Thyroid gland (tissue), 4 donors: ENCODE measurements around the gene FHOD3. TPM values are rescaled to one million over a fixed set of nuclear protein-coding genes. Genes with fewer than 3 reads are reported as not detected.

ENCODE experiments used
- DNase-seq, 2 donors: peaks; one replicate each; pipeline ENCODE4 v3.0.0-alpha.2; 2019
- H3K27ac ChIP-seq, 3 donors: fragments of 200-600 bp; sonication (generic); 1 replicate in 2 of 3; 2 replicates in 1 of 3; pipeline ENCODE4 v1.5.1; 2016 to 2019; ENCODE audit warnings: mild to moderate bottlenecking in 1 of 3, moderate library complexity in 1 of 3
- H3K27me3 ChIP-seq: fragments of 200-600 bp; sonication (generic); one replicate; pipeline ENCODE4 v1.5.1; 2019
- H3K36me3 ChIP-seq, 2 donors: fragments of 200-600 bp; sonication (generic); one replicate each; pipeline ENCODE4 v1.5.1; 2016 to 2019
- H3K4me1 ChIP-seq, 2 donors: fragments of 200-600 bp; sonication (generic); one replicate each; pipeline ENCODE4 v1.5.1; 2017 to 2019
- H3K4me3 ChIP-seq, 3 donors: fragments of 200-600 bp; sonication (generic); replicated peaks in 1 of 3; 1 replicate in 2 of 3; 2 replicates in 1 of 3; pipeline ENCODE4 v1.5.1; 2016; ENCODE audit warnings: mild to moderate bottlenecking in 1 of 3
- H3K9me3 ChIP-seq: fragments of 200-600 bp; sonication (generic); one replicate; pipeline ENCODE4 v1.5.1; 2017
- POLR2A ChIP-seq, 2 donors: fragments of 450-650 bp; IDR thresholded peaks; one replicate each; pipeline ENCODE4 v1.6.1; 2017; ENCODE audit warnings: antibody characterized with exemption in 2 of 2, mild to moderate bottlenecking in 2 of 2, moderate library complexity in 1 of 2
- WGBS, 2 donors: methylation state at CpG; one replicate each; pipeline ENCODE4 v1.1.5; 2017; 5-methylcytosine and 5-hydroxymethylcytosine counted together
- intact Hi-C: fragments of 100-400 bp; cut with DNase I; formaldehyde crosslinking; loops from one replicate; pipeline ENCODE4 v1.15.1; 2023
- total RNA-seq, 4 donors: library from RNA; depleted of rRNA; stranded (reverse); fragments of >200 nt; gene quantifications; one replicate each; pipeline ENCODE4 v1.2.3, GENCODE V29; 2016
- TF ChIP-seq, protein P1 (sequence below), 6 experiments: fragments of 200-600 bp in 3 of 6; fragments of 450-650 bp in 3 of 6; sonication (generic) in 3 of 6; IDR thresholded peaks; one replicate each; pipeline ENCODE4 v1.5.1; 2016 to 2019; ENCODE audit warnings: antibody characterized with exemption in 6 of 6, mild to moderate bottlenecking in 2 of 6, inconsistent platforms in 1 of 6, moderate library complexity in 1 of 6

Gene FHOD3
- total RNA-seq, 4 donors from 2014 or later, result 1.6 to 6.9 (median 4.8) TPM

GRCh38 chr18:36328385-36328858 is 30.9 kb downstream of the FHOD3 start:
- Histone ChIP-seq H3K4me3 (no peak overlapping the region), H3K27me3 (no peaks in the 10 kb centered on the region), H3K27ac (no peak overlapping the region), H3K36me3 (no peaks in the 10 kb centered on the region), H3K4me1 (no peaks in the 10 kb centered on the region), H3K9me3 (no peaks in the 10 kb centered on the region)
- intact Hi-C loops, result no loop called here
- no peak for DNase-seq
- no peak for TF ChIP-seq POLR2A (IDR thresholded peaks at IDR 0.05)
- TF ChIP-seq, protein P1, sequence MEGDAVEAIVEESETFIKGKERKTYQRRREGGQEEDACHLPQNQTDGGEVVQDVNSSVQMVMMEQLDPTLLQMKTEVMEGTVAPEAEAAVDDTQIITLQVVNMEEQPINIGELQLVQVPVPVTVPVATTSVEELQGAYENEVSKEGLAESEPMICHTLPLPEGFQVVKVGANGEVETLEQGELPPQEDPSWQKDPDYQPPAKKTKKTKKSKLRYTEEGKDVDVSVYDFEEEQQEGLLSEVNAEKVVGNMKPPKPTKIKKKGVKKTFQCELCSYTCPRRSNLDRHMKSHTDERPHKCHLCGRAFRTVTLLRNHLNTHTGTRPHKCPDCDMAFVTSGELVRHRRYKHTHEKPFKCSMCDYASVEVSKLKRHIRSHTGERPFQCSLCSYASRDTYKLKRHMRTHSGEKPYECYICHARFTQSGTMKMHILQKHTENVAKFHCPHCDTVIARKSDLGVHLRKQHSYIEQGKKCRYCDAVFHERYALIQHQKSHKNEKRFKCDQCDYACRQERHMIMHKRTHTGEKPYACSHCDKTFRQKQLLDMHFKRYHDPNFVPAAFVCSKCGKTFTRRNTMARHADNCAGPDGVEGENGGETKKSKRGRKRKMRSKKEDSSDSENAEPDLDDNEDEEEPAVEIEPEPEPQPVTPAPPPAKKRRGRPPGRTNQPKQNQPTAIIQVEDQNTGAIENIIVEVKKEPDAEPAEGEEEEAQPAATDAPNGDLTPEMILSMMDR (IDR thresholded peaks at IDR 0.05), result no peak
- 87 to 94% methylated on average over 3 of the region's 3 CpGs for whole genome bisulfite sequencing, 2 donors

- no peaks in the 10 kb centered on the region for H3K36me3 ChIP-seq
- no peak overlapping the region for H3K27ac ChIP-seq
- H3K27me3 ChIP-seq, result no peaks in the 10 kb centered on the region
- TF ChIP-seq, protein P1 (IDR thresholded peaks at IDR 0.05), result no peak
- TF ChIP-seq POLR2A (IDR thresholded peaks at IDR 0.05), result no peak
- H3K9me3 ChIP-seq, result no peaks in the 10 kb centered on the region
- intact Hi-C loops, result no loop called here
- H3K4me3 ChIP-seq, result no peak overlapping the region
- DNase-seq, result no peak
- H3K4me1 ChIP-seq, result no peaks in the 10 kb centered on the region
- WGBS, 2 donors, result 93 to 95% methylated on average over 6 of the region's 6 CpGs
Observed at GRCh38 chr18:36328916-36329315, 31.4 kb downstream of the FHOD3 start.

DNA sequence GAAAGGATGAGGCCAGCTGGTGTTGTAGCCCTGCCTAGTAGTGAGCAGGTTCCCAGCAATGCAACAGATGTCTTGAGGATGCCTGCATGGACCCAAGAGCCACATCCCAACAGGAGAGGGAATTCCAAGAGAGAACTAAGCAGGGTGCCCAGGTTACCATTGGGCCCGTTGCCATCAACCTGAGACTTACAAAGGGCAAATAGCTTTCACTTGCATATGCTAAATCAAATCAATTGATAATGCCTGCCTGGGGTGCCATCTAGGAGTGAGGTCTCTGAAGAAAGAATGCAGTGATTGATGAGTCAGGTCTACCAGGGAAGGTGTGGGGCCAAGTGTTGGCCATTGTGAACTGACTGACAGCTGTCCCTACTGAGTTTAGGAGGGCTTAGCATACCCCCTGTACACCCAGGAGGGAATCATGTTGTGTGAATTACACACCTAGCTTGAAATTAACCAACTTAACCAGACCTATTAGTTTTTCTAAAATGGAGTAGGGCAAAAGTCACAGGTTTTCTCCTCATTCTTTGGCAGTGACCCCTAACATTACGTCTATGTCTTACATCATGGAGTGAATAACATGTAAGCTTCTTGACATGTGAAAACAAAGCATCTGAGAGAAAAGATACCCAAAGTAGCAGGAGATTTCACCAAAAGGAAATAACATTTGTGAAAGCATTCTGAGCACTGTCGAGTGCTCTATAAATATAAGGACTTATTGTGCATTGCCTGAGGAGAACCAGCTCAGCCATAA is 32.3 kb downstream of the FHOD3 start:
- 70 to 86% methylated on average over 3 of the region's 3 CpGs for WGBS, 2 donors
- Histone ChIP-seq H3K27ac (no peak overlapping the region), H3K9me3 (no peaks in the 10 kb centered on the region), H3K4me1 (no peaks in the 10 kb centered on the region), H3K4me3 (no peak overlapping the region), H3K27me3 (no peaks in the 10 kb centered on the region), H3K36me3 (no peaks in the 10 kb centered on the region)
- TF ChIP-seq, protein P1 (IDR thresholded peaks at IDR 0.05), result no peak
- no peak for TF ChIP-seq POLR2A (IDR thresholded peaks at IDR 0.05)
- intact Hi-C loops, result no loop called here
- DNase-seq, result no peak

DNA sequence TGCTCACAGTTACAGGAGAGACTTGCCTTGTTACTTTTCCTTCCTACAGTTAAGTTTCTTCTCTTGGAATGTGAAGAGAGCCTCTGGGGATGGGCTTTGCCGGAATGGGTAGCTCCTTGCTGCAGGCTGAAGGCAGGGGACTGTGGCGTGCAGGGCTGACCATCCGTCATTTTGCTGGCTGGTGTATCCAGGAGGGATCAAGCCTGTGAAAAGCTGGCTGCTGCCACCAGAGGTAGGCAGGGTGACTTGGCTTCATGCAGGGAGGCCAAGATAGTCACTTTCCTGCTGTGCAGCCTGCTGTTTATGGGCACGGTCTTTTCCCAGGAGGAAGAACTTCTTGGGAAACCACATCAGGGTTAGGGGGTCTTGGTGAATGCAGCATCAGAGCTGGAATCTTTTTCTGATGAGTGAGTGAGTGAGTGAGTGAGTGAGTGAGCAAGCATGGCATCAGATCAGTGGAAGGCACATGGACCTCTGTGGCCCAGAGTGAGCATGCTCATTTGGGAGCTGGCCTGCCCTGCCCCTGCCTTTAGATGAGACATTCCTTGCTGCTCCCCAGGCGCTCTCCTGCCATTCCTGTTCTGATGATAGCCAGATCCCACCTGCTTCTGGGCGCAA is 33.0 kb downstream of the FHOD3 start:
- no peaks in the 10 kb centered on the region for H3K9me3 ChIP-seq
- no peaks in the 10 kb centered on the region for H3K4me1 ChIP-seq
- DNase-seq, result no peak
- no peaks in the 10 kb centered on the region for H3K27me3 ChIP-seq
- no peaks in the 10 kb centered on the region for H3K36me3 ChIP-seq
- intact Hi-C loops, result no loop called here
- WGBS, 2 donors, result 85% methylated on average over 6 of the region's 6 CpGs
- H3K27ac ChIP-seq, result no peak overlapping the region
- TF ChIP-seq, protein P1 (IDR thresholded peaks at IDR 0.05), result no peak
- TF ChIP-seq POLR2A (IDR thresholded peaks at IDR 0.05), result no peak
- H3K4me3 ChIP-seq, result no peak overlapping the region

DNA sequence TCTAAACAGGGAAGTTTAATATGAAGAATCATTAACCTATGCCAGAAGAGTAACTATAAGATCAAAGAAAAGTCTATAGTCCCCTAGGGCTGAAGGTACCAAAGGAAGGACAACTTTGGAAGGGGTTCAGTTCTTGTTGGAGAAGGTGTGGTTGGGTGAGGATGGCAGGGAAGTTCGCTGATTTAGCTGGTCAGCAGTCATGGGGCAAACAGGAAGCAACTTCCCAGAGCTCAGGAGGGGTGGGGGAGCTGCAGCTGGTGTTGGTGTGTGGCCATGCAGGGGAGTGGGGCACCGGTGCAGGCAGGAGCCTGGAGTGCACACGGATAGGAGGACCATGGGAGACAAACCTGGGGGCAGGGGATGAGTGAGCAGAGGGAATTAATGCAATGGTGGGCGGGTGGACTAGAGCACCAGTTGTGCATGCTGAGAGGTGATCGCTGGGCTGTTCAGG is 34.0 kb downstream of the FHOD3 start:
- Histone ChIP-seq H3K4me1 (no peaks in the 10 kb centered on the region), H3K36me3 (no peaks in the 10 kb centered on the region), H3K9me3 (no peaks in the 10 kb centered on the region), H3K27ac (no peak overlapping the region), H3K4me3 (no peak overlapping the region), H3K27me3 (no peaks in the 10 kb centered on the region)
- no peak for DNase-seq
- intact Hi-C loops, result no loop called here
- TF ChIP-seq, protein P1 (IDR thresholded peaks at IDR 0.05), result no peak
- TF ChIP-seq POLR2A (IDR thresholded peaks at IDR 0.05), result no peak
- WGBS, 2 donors, result 66 to 73% methylated on average over 5 of the region's 5 CpGs
